GM10248 (cell line): ENCODE measurements around the gene TDRD7.

ENCODE experiments used
- CTCF ChIA-PET: fragments of 300-600 bp; sonication (Branson Sonifier 250); formaldehyde crosslinking; extraction: SDS; loops from one replicate; lab custom pipeline; 2021; ENCODE audit warnings: antibody characterized with exemption; lab: Yijun Ruan, JAX
- POLR2A ChIA-PET: fragments of 350-650 bp; sonication (Branson Sonifier 250); formaldehyde crosslinking; extraction: SDS; loops from one replicate; lab custom pipeline; 2020; ENCODE audit warnings: antibody characterized with exemption; lab: Yijun Ruan, JAX
- DNase-seq: peaks from one replicate; pipeline ENCODE4 v3.0.0; 2012; ENCODE audit errors: extremely low spot score
- TF ChIP-seq, protein P1 (sequence below): IDR thresholded peaks from 2 replicates; pipeline ENCODE4 v1.5.1; 2012; ENCODE audit warnings: mild to moderate bottlenecking, low read depth; ENCODE audit errors: extremely low read depth, missing control alignments, control extremely low read depth

The TDRD7 gene

DNA sequence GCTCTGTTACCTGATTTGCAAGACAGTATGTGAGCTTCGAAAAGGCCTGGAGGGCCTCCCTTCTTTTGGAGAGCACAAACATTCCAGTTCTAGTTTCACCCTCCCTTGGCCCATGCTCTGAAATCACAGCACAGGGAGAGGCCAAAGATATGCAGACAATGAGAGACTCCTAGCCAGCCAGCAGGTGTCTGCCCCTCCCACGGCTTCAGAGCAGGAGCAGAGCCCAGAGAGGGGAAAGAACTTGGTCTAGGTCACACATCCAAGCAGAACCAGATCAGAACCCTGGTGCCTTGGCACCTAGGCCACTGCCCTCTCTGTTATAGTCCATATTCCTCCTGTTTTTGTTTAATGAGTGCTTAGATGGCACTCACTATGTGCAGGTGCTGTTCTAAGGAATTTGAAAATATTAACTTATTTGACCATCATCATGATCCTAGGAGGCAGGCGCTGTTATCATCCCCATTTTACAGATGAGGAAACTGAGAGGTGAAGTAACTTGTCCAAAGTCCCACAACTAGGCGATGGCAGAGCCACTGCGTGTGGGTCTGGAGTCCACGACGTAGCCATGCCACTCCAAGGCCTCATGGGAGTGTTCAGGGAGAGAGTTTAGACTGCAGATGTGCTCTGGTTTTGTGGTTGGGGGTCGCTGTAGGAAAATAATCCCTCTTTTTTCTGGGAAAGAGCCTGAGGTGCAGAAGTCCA, 116.8 kb downstream of the TDRD7 start:
- POLR2A ChIA-PET: no interaction called here
- TF ChIP-seq, protein P1, sequence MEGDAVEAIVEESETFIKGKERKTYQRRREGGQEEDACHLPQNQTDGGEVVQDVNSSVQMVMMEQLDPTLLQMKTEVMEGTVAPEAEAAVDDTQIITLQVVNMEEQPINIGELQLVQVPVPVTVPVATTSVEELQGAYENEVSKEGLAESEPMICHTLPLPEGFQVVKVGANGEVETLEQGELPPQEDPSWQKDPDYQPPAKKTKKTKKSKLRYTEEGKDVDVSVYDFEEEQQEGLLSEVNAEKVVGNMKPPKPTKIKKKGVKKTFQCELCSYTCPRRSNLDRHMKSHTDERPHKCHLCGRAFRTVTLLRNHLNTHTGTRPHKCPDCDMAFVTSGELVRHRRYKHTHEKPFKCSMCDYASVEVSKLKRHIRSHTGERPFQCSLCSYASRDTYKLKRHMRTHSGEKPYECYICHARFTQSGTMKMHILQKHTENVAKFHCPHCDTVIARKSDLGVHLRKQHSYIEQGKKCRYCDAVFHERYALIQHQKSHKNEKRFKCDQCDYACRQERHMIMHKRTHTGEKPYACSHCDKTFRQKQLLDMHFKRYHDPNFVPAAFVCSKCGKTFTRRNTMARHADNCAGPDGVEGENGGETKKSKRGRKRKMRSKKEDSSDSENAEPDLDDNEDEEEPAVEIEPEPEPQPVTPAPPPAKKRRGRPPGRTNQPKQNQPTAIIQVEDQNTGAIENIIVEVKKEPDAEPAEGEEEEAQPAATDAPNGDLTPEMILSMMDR: no peak
- peak; percentile 42 for DNase-seq
- CTCF ChIA-PET: interaction anchor here (0.9 to 5.1 kb wide), 6 partner anchors 18 to 70 kb away, joined by 3 to 22 read pairs (median 4); no protein-coding TSS in a partner anchor

DNA sequence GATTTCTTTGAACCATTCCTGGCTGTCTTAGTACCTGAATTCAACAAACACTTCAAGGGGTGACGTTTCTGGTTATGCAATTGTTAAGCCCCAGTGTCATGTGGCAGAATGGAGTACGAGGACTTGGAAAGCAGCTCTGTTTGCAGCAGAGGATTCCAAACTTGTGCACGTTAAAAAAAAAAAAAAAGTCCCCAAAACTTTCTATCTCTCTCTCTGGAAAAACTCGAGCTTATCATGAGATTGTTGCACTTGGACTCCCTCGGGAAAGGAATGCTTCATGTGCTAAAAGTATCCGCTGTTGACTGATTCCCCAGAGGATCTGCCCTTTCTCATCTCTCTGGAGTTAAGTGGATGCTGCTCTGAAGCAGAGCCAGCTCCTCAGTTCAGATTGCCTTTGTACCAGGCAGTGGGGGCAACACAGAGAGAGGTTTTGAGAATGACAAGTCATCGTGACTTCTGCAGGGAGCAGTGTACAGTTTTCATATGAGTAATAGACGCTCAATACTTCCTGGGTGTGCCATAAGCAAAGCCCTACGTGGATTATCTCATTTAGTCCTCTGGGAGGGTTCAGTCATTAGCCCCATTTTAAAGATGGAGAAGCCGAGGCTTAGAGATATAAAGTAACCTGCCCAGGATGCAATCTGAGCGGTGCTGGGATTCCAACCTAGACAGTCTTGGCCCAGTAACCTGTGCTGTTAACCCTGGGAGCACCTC, 117.6 kb downstream of the TDRD7 start:
- CTCF ChIA-PET: interaction anchor here (0.7 to 1.2 kb wide), 6 partner anchors 18 to 673 kb away, joined by 3 to 5 read pairs (median 3); no protein-coding TSS in a partner anchor
- POLR2A ChIA-PET: no interaction called here
- TF ChIP-seq, protein P1: no peak
- peak; percentile 73 for DNase-seq

GRCh38 chr9:97531888-97532376, 120.0 kb downstream of the TDRD7 start:
- CTCF ChIA-PET: interaction anchor here (1.1 to 3.2 kb wide), 3 partner anchors 29 to 63 kb away, joined by 3 to 14 read pairs (median 3); partner anchors contain the start of gene TMOD1
- TF ChIP-seq, protein P1: no peak
- no peak for DNase-seq
- POLR2A ChIA-PET: no interaction called here

DNA sequence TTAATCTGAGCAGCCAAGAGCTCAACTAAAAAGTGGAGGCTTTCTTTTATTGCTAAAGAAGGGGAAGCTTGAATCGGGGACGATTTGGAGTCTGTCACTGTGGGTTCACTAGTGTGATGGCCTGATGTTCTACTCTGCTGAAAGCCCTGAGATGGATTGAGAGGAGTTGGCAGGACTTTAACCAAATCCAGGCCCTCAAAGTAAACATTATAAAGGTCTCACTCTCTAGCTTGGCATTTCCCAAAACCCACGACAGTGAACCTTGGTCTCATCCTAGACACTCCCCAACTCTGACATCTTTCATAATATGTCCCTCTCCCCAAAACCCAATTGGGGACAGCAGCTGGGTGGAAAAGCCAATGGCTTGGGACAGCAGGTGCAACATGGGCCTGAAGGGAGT, 122.3 kb downstream of the TDRD7 start:
- ChIA-PET CTCF (interaction anchor here (0.8 to 3.2 kb wide), 6 partner anchors 8 to 65 kb away, joined by 3 to 14 read pairs (median 5); partner anchors contain the start of gene TMOD1), POLR2A (interaction anchor here (1.3 kb wide), 1 partner anchor 40 kb away, joined by 4 read pairs; no protein-coding TSS in a partner anchor)
- no peak for DNase-seq
- TF ChIP-seq, protein P1: no peak

DNA sequence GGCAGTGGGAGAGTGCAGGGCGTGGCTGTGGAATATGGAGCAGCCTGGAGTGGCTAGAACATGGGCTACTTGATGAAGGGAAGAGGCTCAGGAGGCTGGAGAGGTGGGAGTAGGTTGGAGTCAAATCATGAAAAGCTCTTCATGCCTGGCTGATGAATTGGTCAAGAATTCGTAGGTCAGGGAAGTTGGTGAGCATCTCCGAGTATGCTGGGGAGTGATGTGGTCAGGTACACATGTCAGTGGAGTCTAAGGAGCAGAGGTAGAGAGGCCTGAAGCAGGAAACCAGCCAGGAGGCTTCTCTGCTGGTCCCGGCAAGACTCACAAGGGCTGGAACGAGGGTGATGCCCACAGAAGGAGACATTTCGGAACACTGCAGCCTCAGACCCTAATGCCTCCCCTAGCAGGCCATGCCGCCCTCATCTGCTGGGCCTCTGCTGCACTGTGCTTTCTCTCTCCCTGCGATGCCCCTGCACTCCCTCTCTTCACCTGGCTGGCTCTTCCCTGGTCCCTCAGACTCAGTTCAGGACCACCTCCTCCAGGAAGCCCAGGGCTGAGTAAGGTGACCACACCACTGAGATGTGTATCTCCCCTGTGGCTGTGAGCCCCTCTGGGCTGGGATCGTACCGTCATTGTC, 123.2 kb downstream of the TDRD7 start:
- ChIA-PET POLR2A (no interaction called here), CTCF (interaction anchor here (0.8 to 3.2 kb wide), 3 partner anchors 9 to 33 kb away, joined by 3 to 14 read pairs (median 6); partner anchors contain the start of gene TMOD1)
- DNase-seq: no peak
- TF ChIP-seq, protein P1: no peak

DNA sequence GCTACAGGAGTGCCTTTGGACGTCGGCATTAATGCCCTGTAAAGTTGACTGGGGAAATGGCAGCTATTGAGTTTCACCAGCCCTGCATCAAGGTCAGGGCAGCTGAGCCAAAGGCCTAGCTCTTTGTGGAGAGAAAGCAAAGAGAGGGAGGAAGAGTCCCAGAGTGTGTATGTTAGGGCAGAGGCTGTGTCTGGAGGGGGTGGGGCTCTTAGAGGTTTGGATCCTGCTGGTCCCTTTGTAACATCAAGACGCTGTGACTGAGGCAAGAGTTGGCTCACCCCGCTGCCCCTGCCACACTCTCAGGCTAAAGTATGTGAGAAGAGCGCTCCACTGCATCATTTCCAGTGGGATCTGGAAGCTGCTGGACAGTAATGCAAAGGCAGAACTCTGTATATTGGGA, 123.9 kb downstream of the TDRD7 start:
- POLR2A ChIA-PET: no interaction called here
- no peak for DNase-seq
- TF ChIP-seq, protein P1: no peak
- CTCF ChIA-PET: interaction anchor here (1.4 to 2.0 kb wide), 2 partner anchors 35 to 63 kb away, joined by 3 to 7 read pairs; partner anchors contain the start of gene TMOD1
